ENCODE data around the gene LITAFD.

DNA sequence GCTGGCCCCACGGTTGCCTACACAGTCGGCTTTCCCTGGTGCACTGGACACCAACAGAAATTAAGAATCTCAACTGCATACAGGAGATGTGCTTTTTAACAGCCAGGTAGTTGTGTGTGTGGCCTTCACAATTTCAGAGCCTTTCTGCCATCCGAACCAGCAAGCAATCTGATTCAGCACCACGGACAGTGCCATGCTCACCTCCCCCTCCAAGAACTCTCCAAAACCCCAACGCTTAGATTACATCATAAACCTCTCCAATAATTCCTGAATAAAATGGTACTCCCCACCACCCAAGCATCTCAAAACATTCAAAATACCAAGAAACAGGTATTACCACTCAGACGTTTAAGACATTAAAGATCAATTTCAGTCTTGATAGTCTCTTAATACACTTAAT, 49.7 kb downstream of the LITAFD start:
- no peak for TF ChIP-seq POLR2A (IDR thresholded peaks at IDR 0.05; ENCODE audit: low read length)
- no peak for TF ChIP-seq GATA1 (IDR thresholded peaks at IDR 0.05; ENCODE audit: low read depth, low read length)
